Liver (tissue), 9 donors: ENCODE measurements around the gene KRTCAP3. TPM values are rescaled to one million over a fixed set of nuclear protein-coding genes. Genes with fewer than 3 reads are reported as not detected.

ENCODE experiments used
- DNase-seq: peaks from one replicate; pipeline ENCODE4 v3.0.0-alpha.2; 2017; ENCODE audit warnings: low spot score
- H3K27ac ChIP-seq, 2 donors: one replicate each; pipeline ENCODE4 v1.7.0; 2013; ENCODE audit warnings: inconsistent platforms in 2 of 2, low read length in 2 of 2, control low read depth in 1 of 2, low read depth in 1 of 2, mild to moderate bottlenecking in 1 of 2
- H3K27me3 ChIP-seq, 4 donors: one replicate each; pipeline versions ENCODE4 v1.6.1 to v1.7.0; 2013; ENCODE audit warnings: low read length in 3 of 4, inconsistent platforms in 1 of 4, mild to moderate bottlenecking in 1 of 4, moderate library complexity in 1 of 4; ENCODE audit not compliant: control insufficient read depth in 4 of 4, insufficient read depth in 4 of 4
- H3K36me3 ChIP-seq, 4 donors: one replicate each; pipeline versions ENCODE4 v1.6.1 to v1.7.0; 2013; ENCODE audit warnings: low read length in 3 of 4, mild to moderate bottlenecking in 3 of 4, low read depth in 1 of 4, moderate library complexity in 1 of 4; ENCODE audit not compliant: control insufficient read depth in 4 of 4, insufficient read depth in 3 of 4
- H3K4me1 ChIP-seq, 4 donors: one replicate each; pipeline versions ENCODE4 v1.6.1 to v1.7.0; 2013; ENCODE audit warnings: low read length in 3 of 4, mild to moderate bottlenecking in 3 of 4, moderate library complexity in 1 of 4; ENCODE audit not compliant: control insufficient read depth in 4 of 4, insufficient read depth in 4 of 4
- H3K4me3 ChIP-seq, 3 donors: one replicate each; pipeline versions ENCODE4 v1.6.1 to v1.7.0; 2013; ENCODE audit warnings: low read length in 3 of 3, control low read depth in 1 of 3, low read depth in 1 of 3, mild to moderate bottlenecking in 1 of 3
- H3K9ac ChIP-seq, 2 donors: one replicate each; pipeline ENCODE4 v1.7.0; 2013; ENCODE audit warnings: low read length in 2 of 2, mild to moderate bottlenecking in 2 of 2, moderate library complexity in 2 of 2, control low read depth in 1 of 2, low read depth in 1 of 2
- H3K9me3 ChIP-seq, 4 donors: one replicate each; pipeline versions ENCODE4 v1.6.1 to v1.7.0; 2013; ENCODE audit warnings: low read length in 3 of 4; ENCODE audit not compliant: control insufficient read depth in 4 of 4
- EGR1 ChIP-seq, 2 donors: IDR thresholded peaks; 2 replicates each; pipeline ENCODE4 v1.6.1; 2016 to 2018; ENCODE audit warnings: antibody characterized with exemption in 2 of 2, low read depth in 2 of 2
- FOXA1 ChIP-seq: IDR thresholded peaks from 2 replicates; pipeline ENCODE4 v1.6.1; 2016; ENCODE audit warnings: antibody characterized with exemption
- FOXA2 ChIP-seq: IDR thresholded peaks from 2 replicates; pipeline ENCODE4 v1.6.1; 2016; ENCODE audit warnings: antibody characterized with exemption
- GABPA ChIP-seq, 2 donors: IDR thresholded peaks in 1 of 2; conservative IDR thresholded peaks in 1 of 2; 2 replicates each; pipeline ENCODE4 v1.6.1; 2016; ENCODE audit warnings: antibody characterized with exemption in 2 of 2, mild to moderate bottlenecking in 1 of 2, moderate library complexity in 1 of 2
- HNF4A ChIP-seq, 2 donors: conservative IDR thresholded peaks; 2 replicates each; pipeline ENCODE4 v1.6.1; 2016; ENCODE audit warnings: antibody characterized with exemption in 2 of 2, mild to moderate bottlenecking in 2 of 2
- HNF4G ChIP-seq: IDR thresholded peaks from 2 replicates; pipeline ENCODE4 v1.6.1; 2016; ENCODE audit warnings: antibody characterized with exemption
- JUND ChIP-seq, 2 donors: IDR thresholded peaks; 2 replicates each; pipeline ENCODE4 v1.6.1; 2016; ENCODE audit warnings: antibody characterized with exemption in 2 of 2
- NR2F2 ChIP-seq: IDR thresholded peaks from 2 replicates; pipeline ENCODE4 v1.6.1; 2016; ENCODE audit warnings: antibody characterized with exemption
- RAD21 ChIP-seq, 2 donors: IDR thresholded peaks; 2 replicates each; pipeline ENCODE4 v1.6.1; 2016; ENCODE audit warnings: antibody characterized with exemption in 2 of 2, mild to moderate bottlenecking in 2 of 2
- RXRA ChIP-seq, 2 donors: IDR thresholded peaks; 2 replicates each; pipeline ENCODE4 v1.6.1; 2017 to 2018; ENCODE audit warnings: antibody characterized with exemption in 2 of 2, mild to moderate bottlenecking in 1 of 2
- SP1 ChIP-seq: IDR thresholded peaks from 2 replicates; pipeline ENCODE4 v1.6.1; 2018; ENCODE audit warnings: antibody characterized with exemption, mild to moderate bottlenecking
- TAF1 ChIP-seq: conservative IDR thresholded peaks from 2 replicates; pipeline ENCODE4 v1.6.1; 2016; ENCODE audit warnings: antibody characterized with exemption, mild to moderate bottlenecking
- YY1 ChIP-seq: IDR thresholded peaks from 2 replicates; pipeline ENCODE4 v1.6.1; 2016; ENCODE audit warnings: antibody characterized with exemption, mild to moderate bottlenecking
- WGBS: extraction: QIAGEN DNeasy Blood & Tissue Kit; methylation state at CpG from one replicate; pipeline ENCODE4 v1.1.7; 2013; 5-methylcytosine and 5-hydroxymethylcytosine counted together
- polyA plus RNA-seq, 2 donors: library from polyadenylated mRNA; stranded (reverse) in 1 of 2; unstranded in 1 of 2; fragments of 200-250 nt in 1 of 2; fragments of >200 nt in 1 of 2; fragmentation: Nextera tagmentation in 1 of 2; extraction: Ambion mirVana in 1 of 2; gene quantifications; one replicate each; pipeline versions ENCODE4 v1.2.1 to v1.2.3, GENCODE V29; 2013 to 2015
- total RNA-seq, 2 donors: library from RNA; depleted of rRNA; stranded (reverse); fragments of >200 nt; gene quantifications; one replicate each; pipeline ENCODE4 v1.2.3, GENCODE V29; 2014
- TF ChIP-seq, protein P1 (sequence below): IDR thresholded peaks from 2 replicates; pipeline ENCODE4 v1.6.1; 2016; ENCODE audit warnings: antibody characterized with exemption
- TF ChIP-seq, protein P2 (sequence below): IDR thresholded peaks from 2 replicates; pipeline ENCODE4 v1.6.1; 2016; ENCODE audit warnings: antibody characterized with exemption
- TF ChIP-seq, protein P3 (sequence below): IDR thresholded peaks from 2 replicates; pipeline ENCODE4 v1.6.1; 2016; ENCODE audit warnings: antibody characterized with exemption, mild to moderate bottlenecking
- TF ChIP-seq, protein P4 (sequence below): IDR thresholded peaks from 2 replicates; pipeline ENCODE4 v1.6.1; 2016; ENCODE audit warnings: antibody characterized with exemption
- donor health status: healthy.
- donor health status: healthy.
- donor health status: healthy.
- donor health status: healthy.
- donor health status: healthy.

KRTCAP3 gene
- total and polyA plus RNA-seq, 4 donors = 1.8 to 12.7 (median 4.7) TPM

DNA sequence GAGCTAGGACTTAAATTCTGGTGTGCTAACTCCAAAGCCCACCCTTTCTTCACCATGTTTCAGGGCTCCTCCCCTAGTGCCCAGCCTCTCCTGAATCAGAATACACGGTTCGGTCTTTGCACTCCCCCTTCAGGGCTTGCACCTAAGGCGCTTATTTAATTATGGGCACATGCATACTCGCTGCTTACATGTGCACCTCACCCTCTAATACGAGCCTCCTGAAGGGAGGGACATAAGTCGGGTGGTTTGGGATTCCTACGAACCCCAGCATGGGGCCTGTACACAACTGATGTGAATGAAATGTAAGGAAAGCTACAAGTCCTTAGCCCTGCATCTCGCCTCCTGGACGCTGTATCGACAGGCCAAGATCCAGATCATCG lies 46.9 kb downstream of the KRTCAP3 start:
- Histone ChIP-seq H3K9ac (peak overlapping the region; percentile 12 to 23), H3K27me3 (no peaks in the 10 kb centered on the region), H3K4me3 (peak overlapping the region; percentile 44 to 80 (median 68)), H3K9me3 (no peaks in the 10 kb centered on the region), H3K4me1 (peaks cover 2 to 24% (median 14%) of the 10 kb centered on the region in 4 donors), H3K36me3 (peaks cover 7 to 20% (median 12%) of the 10 kb centered on the region in 4 donors), H3K27ac (peak overlapping the region; percentile 47 to 68)
- WGBS = 13% methylated on average over 11 of the region's 11 CpGs
- TF ChIP-seq, protein P1, sequence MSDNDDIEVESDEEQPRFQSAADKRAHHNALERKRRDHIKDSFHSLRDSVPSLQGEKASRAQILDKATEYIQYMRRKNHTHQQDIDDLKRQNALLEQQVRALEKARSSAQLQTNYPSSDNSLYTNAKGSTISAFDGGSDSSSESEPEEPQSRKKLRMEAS = no peak
- TF ChIP-seq TAF1 (no peak), RXRA (IDR thresholded peaks at IDR 0.05) (no peak), YY1 (no peak), HNF4G (no peak), HNF4A (conservative IDR thresholded peaks at IDR 0.05) (no peak), GABPA (IDR thresholded peaks at IDR 0.05 in 1 of 2, conservative IDR thresholded peaks at IDR 0.05 in 1 of 2) (no peak), NR2F2 (no peak), JUND (IDR thresholded peaks at IDR 0.05) (no peak)
- TF ChIP-seq, protein P2, sequence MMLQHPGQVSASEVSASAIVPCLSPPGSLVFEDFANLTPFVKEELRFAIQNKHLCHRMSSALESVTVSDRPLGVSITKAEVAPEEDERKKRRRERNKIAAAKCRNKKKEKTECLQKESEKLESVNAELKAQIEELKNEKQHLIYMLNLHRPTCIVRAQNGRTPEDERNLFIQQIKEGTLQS = no peak
- TF ChIP-seq, protein P3, sequence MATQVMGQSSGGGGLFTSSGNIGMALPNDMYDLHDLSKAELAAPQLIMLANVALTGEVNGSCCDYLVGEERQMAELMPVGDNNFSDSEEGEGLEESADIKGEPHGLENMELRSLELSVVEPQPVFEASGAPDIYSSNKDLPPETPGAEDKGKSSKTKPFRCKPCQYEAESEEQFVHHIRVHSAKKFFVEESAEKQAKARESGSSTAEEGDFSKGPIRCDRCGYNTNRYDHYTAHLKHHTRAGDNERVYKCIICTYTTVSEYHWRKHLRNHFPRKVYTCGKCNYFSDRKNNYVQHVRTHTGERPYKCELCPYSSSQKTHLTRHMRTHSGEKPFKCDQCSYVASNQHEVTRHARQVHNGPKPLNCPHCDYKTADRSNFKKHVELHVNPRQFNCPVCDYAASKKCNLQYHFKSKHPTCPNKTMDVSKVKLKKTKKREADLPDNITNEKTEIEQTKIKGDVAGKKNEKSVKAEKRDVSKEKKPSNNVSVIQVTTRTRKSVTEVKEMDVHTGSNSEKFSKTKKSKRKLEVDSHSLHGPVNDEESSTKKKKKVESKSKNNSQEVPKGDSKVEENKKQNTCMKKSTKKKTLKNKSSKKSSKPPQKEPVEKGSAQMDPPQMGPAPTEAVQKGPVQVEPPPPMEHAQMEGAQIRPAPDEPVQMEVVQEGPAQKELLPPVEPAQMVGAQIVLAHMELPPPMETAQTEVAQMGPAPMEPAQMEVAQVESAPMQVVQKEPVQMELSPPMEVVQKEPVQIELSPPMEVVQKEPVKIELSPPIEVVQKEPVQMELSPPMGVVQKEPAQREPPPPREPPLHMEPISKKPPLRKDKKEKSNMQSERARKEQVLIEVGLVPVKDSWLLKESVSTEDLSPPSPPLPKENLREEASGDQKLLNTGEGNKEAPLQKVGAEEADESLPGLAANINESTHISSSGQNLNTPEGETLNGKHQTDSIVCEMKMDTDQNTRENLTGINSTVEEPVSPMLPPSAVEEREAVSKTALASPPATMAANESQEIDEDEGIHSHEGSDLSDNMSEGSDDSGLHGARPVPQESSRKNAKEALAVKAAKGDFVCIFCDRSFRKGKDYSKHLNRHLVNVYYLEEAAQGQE = no peak
- no peak for DNase-seq

DNA sequence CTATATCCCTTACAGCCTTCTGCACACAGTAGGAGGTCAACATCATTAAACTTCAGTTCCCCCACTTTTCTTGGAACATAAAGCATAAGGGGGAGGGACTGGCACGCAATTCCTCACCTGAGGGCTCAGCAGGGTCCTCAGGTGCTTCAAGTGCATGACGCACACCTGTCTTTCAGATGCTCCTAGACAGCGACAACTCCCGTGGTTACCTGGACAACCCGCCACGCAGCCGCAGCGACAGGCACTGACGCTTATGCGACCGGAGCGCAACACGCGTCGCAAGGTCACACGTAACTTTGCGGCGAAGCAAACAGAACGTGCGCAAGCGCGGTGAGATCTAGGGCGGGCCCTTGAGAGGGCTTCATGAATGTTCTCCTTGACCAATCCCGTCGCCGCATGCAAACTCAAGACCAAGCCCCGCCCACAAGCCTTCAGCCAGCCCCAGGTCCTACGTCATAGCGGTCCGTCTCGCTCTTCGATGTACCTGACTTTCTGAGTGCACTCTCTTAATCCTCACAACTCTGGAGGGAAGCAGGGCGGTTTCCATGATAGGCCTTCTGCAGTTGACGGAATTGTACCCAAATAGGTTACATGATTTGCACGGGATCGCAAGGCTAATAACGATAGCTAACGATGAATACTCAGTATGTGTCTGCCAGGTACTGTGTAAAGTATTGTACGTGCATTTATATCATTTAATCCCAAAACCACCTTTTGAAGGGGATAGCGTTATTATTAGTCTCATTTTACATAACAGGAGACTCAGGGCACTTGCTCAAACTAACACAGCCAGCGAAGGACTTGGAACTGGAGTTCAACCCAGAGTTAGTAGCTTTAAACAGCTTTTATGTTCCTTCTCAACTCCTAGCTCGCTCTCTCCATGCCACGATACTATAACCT lies 47.6 kb downstream of the KRTCAP3 start, which contains the start of gene IFT172:
Gene IFT172 (minus strand): TSS at position 246 of the 900 bp plus-strand sequence. CDS start 90 bp downstream, at position 156.
- H3K9ac ChIP-seq = peak within 1 kb of the TSS; percentile 23 to 76
- H3K36me3 ChIP-seq = peaks cover 7 to 19% (median 12%) of the 10 kb centered on the region in 4 donors
- TF ChIP-seq HNF4G = no peak
- TF ChIP-seq, protein P1 = peak; percentile 91
- TF ChIP-seq GABPA (IDR thresholded peaks at IDR 0.05 in 1 of 2, conservative IDR thresholded peaks at IDR 0.05 in 1 of 2) = peak in 1 of 2 donors; percentile 71
- TF ChIP-seq FOXA1 = no peak
- peak; percentile 43 for TF ChIP-seq NR2F2
- no peak for TF ChIP-seq HNF4A (conservative IDR thresholded peaks at IDR 0.05)
- peak; percentile 53 to 63 for TF ChIP-seq RXRA (IDR thresholded peaks at IDR 0.05)
- TF ChIP-seq FOXA2 = no peak
- TF ChIP-seq JUND (IDR thresholded peaks at IDR 0.05) = peak in 1 of 2 donors; percentile 46
- TF ChIP-seq YY1 = peak; percentile 71
- no peak for TF ChIP-seq EGR1 (IDR thresholded peaks at IDR 0.05; ENCODE audit: low read depth in 2 of 2)
- TF ChIP-seq RAD21 (IDR thresholded peaks at IDR 0.05) = peak in 1 of 2 donors; percentile 40
- TF ChIP-seq TAF1 = peak; percentile 92
- TF ChIP-seq, protein P4, sequence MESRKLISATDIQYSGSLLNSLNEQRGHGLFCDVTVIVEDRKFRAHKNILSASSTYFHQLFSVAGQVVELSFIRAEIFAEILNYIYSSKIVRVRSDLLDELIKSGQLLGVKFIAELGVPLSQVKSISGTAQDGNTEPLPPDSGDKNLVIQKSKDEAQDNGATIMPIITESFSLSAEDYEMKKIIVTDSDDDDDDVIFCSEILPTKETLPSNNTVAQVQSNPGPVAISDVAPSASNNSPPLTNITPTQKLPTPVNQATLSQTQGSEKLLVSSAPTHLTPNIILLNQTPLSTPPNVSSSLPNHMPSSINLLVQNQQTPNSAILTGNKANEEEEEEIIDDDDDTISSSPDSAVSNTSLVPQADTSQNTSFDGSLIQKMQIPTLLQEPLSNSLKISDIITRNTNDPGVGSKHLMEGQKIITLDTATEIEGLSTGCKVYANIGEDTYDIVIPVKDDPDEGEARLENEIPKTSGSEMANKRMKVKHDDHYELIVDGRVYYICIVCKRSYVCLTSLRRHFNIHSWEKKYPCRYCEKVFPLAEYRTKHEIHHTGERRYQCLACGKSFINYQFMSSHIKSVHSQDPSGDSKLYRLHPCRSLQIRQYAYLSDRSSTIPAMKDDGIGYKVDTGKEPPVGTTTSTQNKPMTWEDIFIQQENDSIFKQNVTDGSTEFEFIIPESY = peak; percentile 80
- TF ChIP-seq SP1 = peak; percentile 82
- TF ChIP-seq, protein P3 = peak; percentile 93
- TF ChIP-seq, protein P2 = no peak
- H3K4me1 ChIP-seq = peaks cover 2 to 25% (median 14%) of the 10 kb centered on the region in 4 donors
- no peaks in the 10 kb centered on the region for H3K27me3 ChIP-seq
- H3K4me3 ChIP-seq = peak within 1 kb of the TSS; percentile 44 to 80 (median 68)
- H3K9me3 ChIP-seq = no peaks in the 10 kb centered on the region
- DNase-seq = peak; percentile 98
- WGBS = 8% methylated on average over 43 of the region's 43 CpGs
- H3K27ac ChIP-seq = peak within 1 kb of the TSS; percentile 70 to 90
